Stimulated activated CD8-positive, alpha-beta memory T cell treated with anti-CD3 and anti-CD28 coated beads, Interleukin-4, amount 100 ng/mL, for 48 hours (primary cell): ENCODE data around the gene CD34.
"Not testable (repeated sequence)": the region's sequence is repeated elsewhere in the genome, so short reads cannot be mapped to it uniquely, and the experiment has no call there.

Source experiments
- DNase-seq: peaks from one replicate; pipeline ENCODE4 v3.0.0-alpha.2; 2020

The CD34 gene

DNA sequence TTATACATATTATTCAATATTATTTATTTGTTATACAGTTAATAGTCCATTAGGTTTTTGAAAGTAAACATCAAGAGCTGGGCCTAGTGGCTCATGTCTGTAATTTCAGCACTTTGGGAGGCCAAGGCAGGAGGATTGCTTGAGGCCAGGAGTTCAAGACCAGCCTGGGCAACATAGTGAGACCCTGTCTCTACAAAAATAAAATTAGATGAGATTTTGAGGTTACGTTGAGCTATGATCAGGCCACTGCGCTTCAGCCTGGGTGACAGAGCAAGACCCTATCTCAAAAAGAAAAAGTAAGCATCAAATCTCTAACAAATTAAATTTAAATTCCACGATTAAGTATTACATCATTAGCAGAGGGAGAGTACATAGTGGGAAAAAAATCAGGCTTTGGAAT, 15.0 kb upstream of the CD34 start:
- DNase-seq, result not testable (repeated sequence)

DNA sequence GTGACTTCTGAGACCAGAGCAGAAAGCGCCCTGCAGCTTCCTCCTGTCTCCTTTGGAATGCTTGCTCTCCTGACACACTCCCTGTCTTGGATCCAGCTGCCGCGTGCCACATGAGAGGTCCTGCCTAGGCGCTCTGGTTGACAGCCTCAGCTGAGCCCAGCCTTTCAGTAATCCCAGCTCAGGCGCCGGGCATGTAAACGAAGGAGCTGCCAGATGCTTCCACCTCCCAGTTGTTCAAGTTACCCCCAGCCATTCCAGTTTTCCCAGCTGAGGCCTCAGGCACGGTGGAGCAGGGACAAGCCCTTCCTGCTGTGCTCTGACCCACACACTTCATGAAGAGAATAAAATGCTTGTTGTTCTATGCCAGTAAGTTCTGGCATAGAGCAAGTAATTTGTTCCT, 14.3 kb upstream of the CD34 start:
- no peak for DNase-seq

GRCh38 chr1:207923561-207923960, 12.6 kb upstream of the CD34 start:
- no peak for DNase-seq

DNA sequence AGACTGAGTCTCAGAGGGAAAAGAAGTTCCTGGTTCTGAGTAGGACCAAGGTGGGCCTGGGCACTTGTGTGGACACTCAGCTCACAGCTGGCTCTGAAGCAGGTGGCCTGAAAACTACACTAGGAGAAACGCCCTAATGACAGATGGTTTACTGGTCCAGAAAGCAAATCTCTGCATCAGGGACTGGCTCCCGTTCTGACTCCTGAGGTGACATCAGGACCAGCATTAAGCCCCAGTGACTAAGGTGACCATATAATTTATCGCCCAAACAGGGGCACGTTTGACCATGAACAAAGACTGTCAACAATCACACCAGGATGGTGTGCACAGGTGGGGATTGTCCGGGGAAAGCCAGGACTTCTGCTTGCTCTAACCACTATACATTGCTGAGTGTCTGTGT, 12.2 kb upstream of the CD34 start:
- DNase-seq, result no peak

DNA sequence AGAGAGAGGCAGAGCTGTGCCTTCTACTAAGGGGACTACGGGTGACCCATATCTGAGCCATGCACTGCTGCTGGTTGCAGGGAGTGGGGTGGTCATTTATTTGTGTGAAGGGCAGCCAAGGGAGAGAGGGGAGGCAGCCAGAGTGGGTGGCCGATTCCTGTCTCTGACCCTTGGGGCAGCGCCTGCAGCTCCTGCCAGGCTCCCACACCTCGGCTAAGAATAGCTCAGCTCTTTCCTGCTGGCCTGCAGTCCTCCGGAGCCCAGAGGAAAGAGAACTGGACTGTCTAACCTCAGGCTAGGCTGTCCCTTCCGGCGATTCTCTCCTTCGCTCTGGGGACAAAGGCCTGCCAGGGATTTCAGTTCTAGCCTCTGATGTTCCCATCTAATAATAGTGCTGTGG, 11.6 kb upstream of the CD34 start:
- no peak for DNase-seq

DNA sequence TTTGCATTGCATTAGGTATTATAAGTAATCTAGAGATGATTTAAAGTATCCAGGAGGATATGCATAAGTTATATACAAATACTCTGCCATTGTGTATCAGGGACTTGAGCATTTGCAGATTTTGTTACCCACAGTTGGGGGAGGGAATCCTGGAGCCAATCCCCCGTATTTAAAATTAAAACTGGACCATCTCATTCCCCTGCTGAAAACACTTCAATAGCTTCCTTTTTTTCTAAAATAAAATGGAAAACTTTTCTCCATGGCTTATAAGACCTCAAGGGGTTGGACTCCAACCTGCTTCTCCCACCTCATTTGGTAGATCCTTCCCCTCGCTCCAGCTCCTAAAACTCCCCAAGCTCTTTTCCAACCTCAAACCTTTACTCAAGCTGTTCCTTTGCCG, 10.4 kb upstream of the CD34 start:
- no peak for DNase-seq

GRCh38 chr1:207920444-207921021, 9.6 kb upstream of the CD34 start:
- DNase-seq, result no peak

- no peak for DNase-seq
Observed at GRCh38 chr1:207919523-207920170, 8.7 kb upstream of the CD34 start.

- DNase-seq, result no peak
Observed at GRCh38 chr1:207918581-207918980, 7.7 kb upstream of the CD34 start.

DNA sequence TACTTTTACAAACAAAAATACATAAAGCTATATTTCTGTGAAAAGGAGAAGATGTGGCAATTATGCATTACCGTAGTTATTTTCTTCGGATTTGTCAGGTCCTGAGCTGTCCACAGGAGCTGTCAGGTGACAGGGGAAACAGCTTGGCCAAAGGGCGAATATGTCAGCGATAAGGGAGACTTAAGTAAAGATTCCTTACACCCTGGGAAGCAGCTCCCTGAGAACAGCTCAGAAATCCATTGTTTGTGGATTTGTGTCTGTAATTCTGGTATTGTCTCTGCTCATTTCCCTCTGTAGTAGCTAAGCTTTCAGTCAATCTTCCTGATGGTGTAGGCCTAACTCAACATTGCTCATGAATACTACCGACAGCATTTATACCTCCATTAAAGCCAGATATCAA, 7.1 kb upstream of the CD34 start:
- DNase-seq, result no peak

DNA sequence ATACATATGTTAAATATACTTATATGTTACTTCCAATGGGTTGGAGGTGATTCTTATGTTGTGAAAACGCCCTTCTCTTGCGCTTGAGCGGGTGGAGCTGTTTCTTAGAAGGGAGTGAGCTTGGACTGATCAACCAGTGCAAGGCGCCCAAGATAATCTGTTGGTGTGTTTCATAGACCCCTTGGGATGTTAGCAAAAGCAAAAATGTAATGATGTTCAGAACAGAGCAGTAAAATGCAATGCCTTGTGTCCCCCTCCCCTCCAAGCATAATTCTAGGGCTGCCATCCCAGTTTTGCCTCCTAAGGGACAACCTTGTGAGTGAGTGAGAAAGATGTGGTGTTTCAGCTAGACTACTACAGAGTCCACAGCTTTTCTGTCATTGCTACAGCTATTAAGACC, 6.2 kb upstream of the CD34 start:
- DNase-seq, result no peak

DNA sequence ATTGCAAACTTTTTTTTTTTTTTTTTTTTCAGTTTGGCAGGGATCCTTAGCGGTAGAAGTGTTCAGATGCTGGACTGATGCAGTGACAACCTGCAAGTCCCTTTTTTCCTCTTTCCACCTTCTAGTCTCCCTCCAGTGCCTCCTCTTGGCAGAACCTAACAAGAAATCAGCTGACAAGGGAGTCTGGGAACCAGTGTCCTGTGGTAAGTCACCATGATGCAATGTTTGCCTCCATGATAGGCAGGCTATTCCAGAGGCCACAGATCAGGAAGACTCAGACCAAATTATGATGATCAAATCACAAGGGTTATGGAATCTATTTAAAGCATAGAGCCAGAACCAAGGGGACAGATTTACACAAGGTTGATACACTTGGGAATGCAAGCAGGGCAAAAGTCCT, 3.0 kb upstream of the CD34 start:
- no peak for DNase-seq

DNA sequence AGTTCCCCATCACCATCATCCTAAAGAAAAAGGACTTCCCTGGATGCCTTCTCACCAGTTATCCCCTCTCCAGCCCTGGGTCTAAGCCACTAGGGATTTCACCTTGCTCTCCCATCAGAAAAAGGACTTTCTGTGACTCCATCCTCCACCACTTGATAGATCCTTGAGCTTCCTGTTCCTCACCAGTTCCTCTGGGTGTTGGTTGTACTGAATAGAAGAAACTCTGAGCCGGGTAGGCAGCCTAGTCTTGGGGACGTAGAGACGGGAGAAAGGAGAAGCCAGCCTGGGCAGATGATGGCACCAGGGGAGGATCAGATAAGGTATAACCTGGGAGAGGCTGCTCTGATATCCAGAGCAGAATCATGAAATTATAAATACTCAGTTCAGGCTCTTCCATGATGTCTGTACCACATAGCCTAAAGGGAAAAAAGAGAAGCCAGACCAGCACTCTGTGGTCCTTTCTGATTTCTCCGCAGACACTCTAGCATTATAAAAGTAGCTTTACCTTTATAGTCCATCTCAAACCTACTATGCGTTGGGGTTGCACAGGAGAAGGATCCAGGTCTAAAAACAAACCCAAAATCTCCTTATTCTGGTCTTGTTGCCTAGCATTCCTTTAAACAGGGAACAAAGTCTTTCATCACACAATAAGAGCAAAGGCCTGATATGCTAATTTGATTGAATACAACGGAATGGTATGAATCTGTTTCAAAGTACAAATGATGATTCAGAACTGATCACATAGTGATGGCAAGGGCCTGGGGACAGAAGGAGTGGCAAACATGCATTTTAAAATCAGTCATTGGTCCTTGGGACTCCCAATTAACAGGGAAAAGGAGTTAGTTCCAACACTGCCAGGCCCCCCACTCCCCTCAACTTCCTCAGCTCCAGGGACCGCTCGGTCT, 1.2 kb upstream of the CD34 start:
- DNase-seq, result no peak

DNA sequence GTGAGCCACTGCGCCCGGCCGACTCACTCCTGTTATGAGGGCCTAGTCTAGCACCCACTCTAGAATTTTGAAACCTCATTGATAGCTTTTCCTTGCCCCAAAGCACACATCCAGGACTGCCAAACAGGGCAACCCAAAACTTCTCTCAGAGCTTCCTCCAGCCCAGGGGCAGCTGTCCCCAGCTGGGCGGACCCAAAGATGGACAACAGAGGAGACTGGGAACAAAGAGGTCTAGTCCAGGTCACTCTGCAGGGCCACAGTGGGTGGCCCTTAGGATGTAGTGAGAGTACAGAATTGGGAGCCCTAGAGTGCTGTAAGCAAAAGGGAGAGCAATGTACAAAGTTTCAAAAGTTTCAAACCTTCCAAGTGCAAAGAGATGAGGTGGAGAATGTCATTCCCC, 1.2 kb downstream of the CD34 start:
- DNase-seq, result no peak

DNA sequence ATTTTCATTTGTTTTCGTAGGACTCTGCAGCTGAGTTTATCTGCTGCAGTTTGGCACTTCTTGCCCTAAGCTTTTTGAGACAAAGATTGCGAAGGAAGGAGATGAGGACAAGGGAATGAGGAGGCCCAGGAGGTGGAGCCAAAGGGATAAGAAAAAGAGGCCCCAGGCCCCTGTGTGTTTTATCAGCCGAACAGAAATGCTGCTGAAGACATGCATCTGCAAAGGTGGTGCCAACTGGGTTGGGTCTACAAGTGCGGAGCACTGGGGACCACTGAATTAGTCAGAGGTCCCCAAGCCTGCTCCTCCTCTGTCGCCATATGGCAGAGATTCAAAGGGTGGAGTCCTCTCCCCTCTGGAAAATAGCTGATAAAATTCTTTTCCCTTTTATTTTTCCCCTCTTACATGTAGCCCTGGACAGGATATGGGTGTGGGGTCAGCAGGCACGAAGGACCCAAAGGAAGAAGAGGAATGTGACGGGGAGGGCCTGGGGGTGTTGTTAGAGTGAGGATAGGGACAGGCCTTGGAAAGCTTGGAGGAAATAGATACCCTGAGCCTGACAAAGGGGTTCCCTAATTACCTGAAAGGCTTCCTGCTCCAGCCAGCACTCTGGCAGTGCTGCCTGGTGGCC, 2.7 kb downstream of the CD34 start:
- no peak for DNase-seq

DNA sequence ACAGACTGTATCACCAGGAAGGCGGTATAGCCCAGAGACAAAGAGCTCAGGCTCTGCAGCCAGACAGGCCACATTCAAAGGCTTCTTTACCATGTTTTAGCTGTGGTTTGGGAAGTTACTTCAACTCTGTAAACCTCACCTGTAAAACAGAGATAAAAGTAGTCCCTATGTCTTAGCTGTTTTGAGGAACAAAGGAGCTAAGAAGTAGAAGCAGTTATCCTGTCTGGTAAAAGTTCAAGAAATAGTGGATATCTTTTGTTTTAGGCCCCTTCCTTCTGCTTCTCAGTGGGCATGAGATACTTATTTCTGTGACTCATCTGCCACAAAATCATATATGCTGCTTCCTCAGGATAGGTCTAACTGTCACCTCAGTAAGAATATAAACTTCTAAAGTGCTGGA, 6.5 kb downstream of the CD34 start:
- no peak for DNase-seq

DNA sequence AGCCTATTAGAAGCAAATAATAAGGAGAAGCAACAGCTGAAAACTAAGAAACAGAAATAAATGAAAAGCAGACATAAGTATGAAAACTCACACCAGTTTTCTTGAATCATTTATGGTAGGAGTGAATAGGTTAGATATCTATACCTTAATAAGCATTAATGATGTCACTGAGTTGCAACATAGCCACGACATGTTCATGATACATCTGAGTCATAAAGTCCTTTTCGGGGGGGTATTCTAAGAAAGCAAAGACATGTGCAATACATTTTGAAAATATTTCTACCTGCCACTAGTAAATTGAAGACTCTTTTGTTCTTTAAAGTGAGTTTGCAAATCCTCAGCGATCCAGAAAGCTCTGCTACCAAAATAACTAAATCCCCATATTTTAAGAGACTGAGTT, 7.2 kb downstream of the CD34 start:
- DNase-seq, result no peak

DNA sequence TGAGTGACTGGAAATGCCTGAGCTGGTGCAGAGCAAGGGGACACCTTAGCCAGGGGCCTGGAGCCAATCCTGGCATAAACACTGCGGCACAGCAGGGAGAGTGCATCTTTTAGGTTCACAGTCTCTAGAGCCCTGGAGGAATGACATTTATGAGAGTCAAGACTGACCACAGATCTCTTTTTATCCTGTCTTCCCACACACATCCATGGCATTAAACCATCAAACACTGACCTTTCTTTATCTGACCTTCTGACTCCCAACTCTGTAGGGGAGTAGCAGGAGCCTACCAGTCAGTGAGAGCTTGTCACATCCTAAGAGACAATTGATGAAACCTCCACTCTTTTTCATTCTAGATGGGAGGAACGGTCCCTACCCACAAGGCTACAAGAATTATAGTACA, 7.9 kb downstream of the CD34 start:
- no peak for DNase-seq

DNA sequence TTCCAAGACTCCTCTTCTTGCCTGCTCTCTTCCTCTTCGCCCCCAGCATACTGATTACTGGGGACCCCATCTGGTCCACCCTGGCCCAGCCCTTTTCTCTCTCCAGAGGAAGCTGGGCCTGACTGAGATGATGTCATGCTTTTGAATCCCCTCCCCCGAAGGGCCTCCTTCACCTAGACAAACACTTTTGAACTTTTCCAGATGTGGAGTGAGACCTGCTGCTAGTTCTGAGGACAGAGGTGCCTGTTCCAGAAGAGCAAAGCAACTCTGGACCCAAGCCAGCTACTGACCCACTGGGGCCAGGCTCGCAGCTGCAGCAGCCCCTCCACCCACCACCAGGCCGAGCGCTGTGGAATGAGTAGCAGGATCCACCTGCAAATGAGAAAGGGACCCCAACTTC, 8.4 kb downstream of the CD34 start:
- no peak for DNase-seq

DNA sequence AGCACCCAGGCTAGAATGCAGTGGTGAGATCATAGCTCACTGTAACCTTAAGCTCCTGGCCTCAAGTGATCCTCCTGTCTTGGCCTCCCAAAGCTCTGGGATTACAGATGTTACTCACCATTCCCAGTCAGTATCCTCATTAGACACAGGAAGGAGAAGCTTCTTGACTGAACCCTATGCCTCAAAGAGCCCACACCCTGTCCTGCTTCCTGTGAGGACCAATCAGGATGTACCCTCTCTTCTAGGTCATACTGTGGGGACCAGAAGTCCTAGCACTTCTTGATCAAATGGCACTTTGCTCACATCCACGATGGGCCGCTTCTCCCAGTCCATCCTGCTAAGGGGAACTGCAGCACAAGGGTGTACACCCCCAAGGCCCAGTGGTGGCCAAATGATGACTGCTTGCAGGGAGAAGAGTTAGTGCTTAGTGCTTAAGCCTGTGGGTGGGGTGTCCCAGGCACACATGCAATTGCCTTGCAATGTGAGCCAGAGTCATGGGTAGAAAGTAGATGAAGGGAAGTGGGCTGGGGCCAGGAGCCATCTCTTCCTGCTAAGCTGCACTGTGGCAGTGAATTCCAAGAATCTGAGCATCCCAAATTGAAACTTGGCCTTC, 9.8 kb downstream of the CD34 start:
- no peak for DNase-seq

DNA sequence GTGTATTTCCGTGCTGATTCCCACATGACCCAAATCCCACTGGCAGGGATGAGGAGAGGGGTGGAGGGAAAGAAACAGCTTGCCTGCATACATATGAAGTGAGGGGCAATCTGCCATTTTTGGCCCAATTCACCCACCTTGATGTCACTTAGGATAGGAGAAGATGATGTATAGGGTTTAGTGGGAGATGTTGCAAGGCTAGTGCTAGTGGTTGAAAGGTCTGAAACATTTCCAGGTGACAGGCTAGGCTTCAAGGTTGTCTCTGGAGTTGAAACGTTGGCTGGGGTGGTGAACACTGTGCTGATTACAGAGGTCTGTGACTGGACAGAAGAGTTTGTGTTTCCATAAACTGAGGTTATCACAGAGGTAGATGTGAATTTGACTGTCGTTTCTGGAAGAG, 12.1 kb downstream of the CD34 start:
- no peak for DNase-seq

DNA sequence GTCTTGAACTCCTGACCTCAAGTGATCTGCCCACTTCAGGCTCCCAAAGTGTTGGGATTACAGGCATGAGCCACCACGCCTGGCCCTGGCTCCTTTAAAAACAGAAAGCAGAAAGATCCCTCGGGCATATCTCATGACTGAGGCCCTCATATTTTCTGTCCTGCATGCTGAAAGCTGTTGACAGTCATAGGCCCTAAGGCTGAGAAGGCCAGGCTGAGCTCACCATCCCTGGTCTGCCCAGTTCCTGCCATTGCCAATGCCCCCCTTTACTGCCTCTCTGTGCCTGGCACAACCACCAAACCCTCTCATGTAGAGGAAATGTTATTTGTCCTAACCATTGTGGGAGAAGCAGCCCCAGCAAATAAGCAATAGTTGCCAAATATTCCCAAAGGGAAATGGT, 12.7 kb downstream of the CD34 start:
- no peak for DNase-seq

DNA sequence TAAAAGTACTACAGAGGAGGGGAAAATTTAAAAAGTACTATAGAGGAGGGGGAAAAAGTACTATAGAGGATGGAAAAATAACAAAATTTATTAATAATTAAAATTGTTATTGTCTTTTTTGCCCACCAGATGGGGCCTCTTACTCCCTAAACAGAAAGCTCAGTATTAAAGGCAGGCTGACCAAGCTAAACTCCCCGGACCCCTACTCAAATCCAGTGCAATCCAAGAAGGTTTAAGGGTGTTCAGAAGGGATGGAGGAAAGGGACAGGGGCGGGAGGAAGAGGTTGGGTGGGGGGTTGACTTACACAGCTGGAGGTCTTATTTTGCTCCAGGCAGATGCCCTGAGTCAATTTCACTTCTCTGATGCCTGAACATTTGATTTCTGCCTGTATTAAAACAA, 13.7 kb downstream of the CD34 start:
- no peak for DNase-seq
